Glomerular visceral epithelial cell (primary cell): ENCODE results near the gene TMEM255B.

Experiments
- DNase-seq: peaks from one replicate; pipeline ENCODE4 v3.0.0-alpha.2; 2016; ENCODE audit errors: extremely low spot score

The TMEM255B gene

DNA sequence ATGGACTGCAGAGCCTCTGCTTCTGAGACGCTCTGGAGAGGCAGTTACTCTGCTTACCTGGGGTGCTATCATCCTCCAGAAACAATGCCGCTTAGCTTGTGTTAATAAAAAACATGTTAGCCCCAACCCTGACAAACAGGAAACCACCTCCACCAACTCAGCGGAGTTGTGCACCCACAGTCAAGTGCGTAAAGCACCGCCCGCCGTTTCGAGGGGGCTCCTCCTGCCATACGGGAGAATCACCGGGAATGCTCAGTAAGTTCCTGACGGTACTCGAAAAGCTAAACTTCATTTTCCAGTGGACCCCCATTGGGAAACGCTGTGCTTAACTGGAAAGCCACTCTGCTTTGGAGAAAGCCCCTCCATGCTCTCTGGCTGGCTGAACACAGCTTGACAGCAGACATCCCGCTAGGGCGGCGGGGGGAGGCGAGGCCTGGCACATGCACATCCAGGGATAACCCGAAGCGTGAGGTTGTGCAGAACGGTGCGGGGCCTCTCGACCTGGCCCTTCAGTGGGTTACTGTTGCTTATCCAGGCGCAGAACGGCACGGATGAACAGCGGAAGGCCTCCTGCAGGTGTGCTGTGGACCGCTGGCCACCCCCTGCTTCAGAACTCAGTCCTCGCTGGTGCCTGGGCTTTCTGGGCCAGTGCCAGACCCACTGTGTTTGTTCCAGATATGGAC, 87.8 kb downstream of the TMEM255B start:
- DNase-seq, result no peak

DNA sequence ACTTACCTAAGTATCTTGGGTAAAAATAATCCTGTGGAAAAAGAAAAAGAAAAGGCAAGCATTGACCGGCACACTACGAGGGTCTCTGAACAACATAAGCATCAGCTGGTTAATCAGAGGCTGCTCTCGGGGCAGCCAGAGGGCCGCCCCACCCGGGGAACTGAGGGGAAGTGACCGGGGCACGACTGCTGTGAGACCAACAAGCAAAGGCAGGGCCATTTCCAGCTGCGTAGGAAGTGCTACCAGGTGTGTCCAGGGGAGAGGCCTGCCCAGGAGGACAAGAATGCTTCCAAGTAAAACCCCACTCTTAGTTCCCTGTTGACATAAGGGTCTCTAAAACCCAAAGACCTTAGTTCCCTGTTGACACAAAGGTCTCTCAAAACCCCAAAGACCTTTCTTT, 89.0 kb downstream of the TMEM255B start:
- no peak for DNase-seq

DNA sequence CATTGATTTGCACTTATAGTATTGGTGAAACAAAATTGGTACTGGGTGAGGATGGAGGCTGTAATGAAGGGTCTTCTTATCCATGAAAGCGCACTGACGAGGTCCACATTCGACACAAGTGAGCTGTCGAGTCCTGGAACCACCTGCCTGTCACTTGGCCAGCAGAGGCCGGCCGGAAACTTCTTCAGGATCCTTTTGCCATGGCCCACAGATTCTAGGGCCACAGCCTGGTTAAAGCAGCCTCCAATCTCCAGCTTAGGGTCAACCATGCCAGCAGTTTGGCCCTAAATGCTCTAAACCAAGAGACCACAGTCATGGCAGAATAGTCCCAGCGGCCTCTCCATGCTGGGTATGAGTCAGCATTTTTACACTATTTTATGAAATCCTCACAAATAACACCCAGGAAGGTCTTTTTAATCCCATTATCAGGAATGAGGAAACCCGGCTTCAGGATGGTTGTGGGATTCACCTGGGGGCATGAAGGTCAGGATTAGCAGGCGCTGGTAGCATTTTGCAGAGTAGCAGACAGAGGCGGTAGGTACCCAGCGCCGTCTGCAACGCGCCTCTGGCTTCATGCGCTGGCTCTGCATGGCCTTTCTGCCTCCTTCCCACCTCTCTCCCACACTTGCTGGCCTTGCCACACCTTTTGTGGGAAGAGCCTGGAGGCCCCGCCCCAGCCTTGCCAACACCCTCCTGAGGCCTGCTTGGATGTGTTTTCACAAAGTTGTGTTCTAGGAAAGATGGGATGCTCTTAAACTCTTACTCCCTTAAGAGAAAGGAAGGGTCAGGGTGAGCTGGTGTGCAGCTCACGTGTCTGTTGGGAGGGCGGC, 89.6 kb downstream of the TMEM255B start:
- no peak for DNase-seq

DNA sequence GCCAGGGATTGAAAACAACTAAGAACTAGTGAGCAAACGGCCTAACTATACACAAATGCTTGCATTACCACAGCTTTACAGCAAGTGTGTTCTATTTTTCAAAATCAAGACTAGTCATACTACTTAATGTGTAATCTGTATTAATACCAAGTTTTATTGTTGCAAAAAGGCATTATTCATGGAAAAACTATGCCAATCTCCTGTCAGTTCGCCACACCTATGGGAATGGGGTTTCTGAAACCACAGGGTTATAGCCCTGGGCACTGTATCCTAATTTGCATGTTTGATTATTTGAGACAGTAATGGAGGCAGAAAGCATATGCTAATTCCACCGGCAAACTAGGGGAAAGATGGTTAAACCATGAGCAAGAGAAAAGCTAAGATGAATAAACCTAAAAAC, 90.5 kb downstream of the TMEM255B start:
- no peak for DNase-seq

DNA sequence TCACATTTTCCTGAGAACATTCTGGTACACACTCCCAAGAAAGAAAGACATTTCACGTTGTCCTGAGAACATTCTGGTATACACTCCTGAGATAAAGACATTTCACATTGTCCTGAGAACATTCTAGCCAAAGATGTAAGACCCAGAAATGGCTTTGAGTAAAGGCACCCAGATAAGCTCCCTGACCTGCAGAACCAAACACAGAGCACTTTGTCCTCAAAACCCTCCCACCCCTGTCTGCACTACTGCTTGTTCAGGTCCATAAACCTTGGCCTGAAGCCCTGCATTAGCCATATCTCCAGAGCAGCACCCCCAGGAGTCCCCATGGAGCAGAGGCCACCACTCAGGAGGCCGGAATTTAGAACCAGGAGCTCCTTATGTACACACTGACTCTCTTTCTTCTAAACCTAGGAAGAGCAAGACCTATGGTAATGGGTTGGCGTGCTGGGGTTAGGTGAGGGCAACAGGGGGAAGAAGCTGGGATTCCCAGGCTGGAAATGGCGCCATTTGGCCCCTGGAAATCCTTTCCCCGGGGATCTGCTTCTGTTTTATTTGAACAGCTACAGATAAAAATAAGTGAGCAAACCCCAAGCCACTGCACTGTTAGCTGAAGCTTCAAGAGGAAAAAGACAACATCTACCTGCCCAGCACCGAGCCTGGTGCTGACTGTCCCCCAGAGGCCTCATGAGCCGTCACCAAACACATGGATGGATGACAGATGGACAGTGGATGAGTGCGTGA, 91.1 kb downstream of the TMEM255B start:
- DNase-seq, result no peak

DNA sequence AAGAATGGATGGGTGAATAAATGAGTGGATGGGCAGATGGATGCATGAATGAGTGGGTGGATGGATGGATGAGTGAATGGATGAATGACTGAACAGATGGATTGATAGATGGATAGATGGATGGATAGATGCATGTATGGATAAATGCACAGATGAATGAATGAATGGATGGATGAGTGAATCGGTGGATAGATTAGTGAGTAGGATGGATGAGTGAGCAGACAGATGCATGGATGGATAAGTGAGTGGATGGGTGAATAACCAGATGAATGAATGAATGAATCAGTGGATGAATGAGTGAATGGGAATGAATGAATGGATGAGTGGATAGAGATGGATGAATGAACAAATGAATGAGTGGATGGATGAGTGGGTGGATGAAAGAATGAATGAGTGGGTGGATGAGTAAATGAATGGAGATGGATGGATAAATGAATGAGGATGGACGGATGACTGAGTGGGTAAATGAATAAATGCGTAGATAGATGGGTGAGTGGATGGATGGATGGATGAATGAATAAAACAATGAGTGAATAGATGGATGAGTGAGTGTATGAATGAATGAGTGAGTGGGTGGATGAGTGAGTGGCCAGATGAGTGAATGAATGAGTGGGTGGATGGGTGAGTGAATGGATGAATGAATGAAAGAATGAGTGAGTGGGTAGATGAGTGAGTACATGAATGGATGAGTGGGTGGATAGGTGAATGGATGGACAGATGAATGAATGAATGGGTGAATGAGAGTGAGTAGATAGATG, 91.9 kb downstream of the TMEM255B start:
- DNase-seq, result no peak

DNA sequence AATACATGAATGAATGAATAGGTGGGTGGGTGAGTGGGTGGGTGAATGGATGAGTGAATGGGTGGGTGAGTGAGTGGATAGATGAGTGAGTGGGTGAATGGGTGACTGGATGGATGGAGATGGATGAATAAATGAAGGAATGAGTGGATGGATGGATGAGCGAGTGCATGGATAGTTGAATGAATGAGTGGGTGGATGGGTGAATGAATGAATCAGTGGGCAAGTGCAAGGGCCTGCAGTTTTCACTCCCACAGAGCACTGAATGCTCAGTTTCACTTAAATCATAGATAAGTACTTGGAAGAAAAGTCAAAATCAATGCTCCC, 92.4 kb downstream of the TMEM255B start:
- DNase-seq, result no peak

DNA sequence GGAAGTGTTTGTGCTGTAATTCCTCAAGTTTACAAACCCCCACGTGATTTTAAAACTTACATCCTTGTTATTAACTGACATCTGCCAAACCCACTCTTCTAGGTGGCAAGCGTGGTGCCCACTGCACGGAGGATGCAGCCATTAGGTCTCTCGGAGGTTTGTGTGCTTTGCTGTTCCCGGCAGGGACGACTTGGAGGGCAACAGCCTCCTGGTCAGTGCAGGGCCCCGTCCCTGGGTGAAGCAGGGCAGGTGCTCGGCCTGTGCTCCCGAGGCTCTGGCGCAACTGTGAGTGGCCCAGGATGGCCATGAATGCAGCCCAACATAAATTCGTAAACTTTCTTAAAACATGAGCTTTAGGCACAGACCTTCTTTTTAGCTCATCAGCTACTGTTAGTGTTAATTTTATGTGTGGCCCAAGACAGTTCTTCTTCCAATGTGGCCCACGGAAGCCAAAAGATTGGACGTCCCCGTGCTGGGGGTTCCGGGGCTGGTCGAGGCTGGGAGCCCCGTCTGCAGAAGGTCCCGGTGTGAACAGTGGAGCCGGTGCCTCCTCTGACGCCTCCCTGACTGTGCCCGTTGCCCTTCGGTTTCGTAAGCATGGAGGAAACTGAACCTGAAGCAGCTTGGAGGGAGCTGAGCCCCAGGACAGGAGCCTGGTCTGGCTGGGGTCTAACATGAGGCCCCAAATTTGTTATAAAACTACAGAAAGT, 93.0 kb downstream of the TMEM255B start:
- DNase-seq, result no peak

DNA sequence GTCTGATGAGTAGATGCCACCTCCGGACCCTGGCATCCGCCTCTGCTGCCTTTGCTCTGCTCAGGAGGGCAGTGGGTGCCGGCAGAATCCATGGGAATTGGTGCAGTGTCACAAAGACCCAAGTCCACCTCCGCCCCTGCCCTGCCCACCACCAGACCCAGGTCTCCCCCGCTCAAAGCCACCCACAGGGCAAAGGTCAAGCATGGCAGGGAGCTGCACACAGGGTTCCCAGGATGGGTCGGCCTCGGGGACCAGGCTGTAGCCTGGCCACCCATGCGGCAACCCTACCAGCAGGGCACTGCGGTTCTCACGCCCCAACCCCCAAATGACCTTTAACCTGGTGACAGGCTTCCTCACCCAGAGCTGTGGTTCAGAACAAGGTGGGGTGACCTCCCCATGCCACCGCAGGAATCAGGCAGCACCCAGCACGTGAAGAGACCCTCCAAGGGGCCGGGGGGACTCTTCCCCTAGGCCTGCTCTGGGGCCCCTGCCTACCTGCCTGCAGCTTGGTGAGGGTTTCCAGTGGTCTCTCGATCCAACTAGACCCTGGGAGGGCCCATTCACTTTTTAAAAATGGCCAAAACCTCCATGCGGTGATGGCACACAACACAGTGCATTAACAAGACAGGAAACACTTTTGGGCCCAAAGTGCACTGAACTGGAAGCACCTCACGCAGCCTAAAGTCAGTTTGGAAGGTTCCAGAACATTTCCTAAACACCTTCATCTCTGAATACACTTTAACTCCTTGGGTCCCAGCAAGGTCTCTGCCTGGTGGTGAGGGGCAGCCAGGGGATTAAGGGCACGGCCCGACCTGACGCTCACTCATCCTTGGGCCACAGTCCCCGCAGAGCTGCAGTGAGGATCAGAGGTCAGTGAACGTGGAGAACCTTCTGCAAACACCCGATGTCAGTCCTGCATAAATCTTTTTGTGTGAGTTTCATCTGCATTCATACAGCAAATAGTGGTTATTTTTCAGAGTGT, 93.8 kb downstream of the TMEM255B start:
- DNase-seq, result no peak

DNA sequence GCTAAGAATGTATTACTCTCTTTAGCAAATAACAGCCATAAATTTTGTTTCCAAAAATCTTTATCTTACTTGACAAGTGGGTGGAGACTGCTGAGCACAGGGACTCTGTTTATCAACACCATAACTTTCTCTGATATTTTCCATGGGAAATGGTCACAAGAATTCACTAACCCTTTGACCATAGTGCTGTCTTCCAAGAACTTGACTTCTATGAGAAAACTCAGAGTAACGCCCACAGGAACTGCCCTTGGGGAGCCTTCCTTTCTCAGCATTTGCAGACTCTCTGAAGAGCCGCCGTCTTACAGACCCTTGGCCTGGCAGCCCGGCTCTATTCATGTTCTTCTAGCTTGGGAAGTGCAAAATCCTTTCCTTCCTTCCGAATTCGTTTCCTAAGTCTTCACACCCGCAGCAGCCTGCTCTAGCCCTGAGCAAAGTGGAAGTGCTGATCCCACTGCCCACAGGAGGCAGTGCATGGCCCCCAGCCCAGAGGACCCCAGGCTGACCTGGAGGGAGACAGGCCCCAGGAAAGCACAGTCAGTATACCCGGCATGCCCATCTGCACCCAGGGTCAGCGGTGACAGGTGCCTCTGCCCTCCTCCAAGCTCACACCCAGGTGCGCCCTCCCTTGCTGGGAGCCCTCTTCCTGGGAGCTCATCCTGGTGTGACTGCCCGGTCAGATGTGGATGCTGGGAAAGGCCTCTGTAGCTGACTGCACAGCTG, 94.7 kb downstream of the TMEM255B start:
- no peak for DNase-seq

DNA sequence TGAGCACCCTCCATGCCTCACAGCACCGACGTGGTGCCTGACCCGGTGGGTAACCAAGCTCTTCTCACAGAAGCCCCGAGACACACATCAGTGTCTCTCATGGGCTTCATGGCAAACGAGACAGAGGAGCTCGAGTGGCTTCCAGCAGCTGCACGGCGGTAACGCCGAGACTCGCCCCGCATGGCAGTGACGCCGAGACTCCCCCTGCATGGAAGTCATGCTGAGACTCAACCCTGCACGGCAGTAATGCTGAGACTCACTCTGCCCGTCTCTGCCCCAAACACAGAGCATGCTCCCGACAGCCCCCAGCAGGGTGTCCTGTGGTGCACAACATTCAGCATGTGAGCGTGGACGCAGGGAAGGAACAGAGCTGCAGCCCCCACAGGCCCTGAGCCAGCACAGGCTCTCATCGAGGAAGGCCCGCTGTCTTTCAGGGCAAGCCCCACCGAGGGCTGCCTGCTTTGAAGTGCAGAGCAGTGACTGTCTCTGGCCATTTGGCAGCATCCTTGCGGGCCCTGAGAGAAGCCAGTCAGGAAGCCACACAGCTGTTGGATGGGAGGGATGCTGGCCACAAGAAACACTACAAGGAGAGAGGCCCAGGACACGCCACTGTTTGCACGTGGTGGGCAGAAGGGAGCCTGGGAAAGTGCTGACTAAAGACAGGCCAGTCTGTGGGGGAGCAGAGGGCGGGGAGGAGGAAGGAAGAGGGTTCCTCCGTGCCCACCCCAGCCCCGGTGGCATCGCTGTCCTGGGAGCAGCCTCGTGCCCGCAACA, 95.4 kb downstream of the TMEM255B start:
- no peak for DNase-seq

DNA sequence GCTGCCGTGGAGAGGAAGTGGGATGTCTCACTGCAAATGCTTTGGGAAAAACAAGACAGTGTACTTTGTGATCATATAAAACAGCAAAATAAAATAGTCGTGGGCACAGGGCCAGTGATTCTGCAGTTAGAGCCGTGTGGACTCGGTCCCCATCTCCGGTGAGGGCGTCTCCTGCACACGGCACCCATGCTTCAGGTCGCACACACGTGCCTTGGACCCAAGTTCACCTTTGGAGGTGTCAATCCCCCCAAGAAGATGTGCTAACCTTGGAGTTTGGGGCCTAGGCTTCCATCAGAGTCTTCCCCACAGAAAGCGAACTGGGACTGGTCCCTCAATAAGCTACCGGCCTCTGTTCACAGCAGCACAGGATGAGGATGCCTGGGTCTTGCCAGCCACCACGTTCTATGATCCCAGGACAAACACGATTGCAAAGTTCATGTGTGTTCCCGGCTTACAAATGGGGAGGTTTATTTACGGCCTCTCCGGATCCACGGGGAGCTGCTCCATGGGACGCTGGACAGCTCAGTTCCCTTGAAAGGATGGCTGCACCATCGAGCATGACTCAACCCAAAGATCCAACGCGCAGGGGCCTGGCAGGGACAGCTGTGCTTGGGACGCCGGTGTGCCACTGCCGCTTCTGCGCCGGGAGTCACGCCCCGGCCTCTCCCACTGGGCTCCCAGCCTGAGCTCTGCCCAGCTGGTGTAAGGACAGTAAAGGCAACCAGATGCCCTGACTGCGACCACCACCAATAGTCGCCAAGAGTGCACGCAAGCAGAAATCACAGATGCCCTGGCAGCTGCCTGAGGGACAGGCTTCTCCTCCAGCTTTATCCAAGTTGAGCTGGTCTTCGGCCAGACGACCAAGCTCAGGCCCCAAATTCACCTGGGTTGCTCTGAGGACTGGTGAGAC, 96.2 kb downstream of the TMEM255B start:
- DNase-seq, result no peak

DNA sequence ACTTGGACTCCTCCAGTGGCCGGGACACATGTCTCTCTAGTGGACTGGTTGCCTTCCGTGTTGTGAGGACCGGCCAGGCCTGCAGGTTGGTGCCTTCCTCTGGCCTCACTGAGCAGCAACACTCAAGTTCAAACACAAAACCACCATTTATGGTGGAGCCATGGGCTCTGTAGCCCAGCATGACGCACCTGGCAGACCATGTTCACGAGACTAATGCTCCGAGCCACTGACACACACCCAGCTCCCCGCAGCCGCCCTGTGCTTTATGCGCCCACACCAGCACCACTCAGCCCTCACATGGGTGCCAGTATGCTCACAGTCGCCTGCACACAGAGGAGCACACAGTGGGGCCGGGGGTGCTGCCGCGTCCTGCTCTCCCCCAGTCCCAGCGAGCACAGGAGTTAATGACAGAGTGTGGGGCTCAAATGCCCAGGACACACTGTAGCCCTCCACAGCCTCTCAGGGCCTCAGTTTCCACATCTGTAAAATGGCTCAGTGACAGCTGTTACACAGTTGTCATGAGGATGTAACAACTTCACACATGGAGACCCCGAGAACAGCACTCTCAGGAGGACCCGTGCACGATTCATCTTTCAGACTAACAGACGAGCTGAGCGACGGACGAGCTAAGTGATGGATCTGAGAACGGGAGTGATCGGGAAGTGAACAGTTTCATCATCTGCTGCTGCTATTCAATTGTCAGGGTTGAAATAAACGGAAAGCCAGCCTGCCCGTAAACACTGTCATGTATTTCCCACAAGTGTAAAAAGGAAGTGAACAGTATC, 97.1 kb downstream of the TMEM255B start:
- DNase-seq, result no peak

DNA sequence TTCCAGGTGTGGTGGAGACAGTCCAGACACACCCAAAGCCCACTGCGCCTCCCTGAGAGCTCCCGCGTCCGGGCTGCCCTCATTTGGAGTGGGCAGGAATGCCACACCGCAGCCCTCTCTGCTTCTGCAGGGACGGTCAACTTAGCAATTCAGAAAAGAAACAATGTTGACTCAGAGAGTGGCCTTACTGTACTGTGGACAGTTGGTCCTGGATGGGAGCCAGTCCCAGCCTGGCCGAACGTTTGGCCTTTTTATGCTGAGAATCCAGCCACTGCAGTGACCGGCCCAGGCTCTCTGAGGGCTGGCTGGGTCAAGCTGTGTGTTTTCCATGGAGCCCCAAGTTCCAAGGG, 97.7 kb downstream of the TMEM255B start:
- peak; percentile 82 for DNase-seq

DNA sequence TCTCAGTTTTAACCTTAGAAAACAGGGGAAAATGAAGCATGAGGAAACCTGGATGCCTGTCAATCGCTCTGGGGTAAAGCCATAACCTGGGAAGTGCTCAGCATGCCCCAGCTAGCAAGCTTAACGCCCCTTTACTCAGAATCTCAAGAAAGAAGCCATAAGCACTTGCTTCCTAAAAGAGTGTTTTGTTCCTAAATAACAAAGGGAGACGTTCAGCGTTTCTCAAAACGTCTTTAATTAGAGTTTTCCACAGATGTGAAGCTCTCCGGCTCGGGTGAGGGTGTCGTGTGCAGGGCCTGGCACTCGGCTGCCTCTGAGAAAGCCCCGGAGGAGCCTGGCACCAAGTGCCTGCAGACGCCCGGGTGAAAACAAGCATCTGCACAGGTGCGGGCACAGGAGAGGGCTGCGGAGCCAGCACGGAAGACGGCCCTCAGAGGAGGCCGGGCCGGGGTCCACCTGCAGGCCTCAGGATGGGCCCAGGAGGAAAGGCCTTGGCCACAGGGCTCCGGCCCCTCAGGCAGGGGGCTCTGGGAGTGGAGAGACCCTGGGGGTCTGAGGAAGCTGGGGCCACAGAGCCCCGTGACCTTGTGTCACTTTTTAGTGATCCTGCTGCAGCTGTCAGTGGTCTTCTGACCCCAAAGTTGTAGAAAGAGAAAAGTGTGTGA, 98.6 kb downstream of the TMEM255B start:
- no peak for DNase-seq

DNA sequence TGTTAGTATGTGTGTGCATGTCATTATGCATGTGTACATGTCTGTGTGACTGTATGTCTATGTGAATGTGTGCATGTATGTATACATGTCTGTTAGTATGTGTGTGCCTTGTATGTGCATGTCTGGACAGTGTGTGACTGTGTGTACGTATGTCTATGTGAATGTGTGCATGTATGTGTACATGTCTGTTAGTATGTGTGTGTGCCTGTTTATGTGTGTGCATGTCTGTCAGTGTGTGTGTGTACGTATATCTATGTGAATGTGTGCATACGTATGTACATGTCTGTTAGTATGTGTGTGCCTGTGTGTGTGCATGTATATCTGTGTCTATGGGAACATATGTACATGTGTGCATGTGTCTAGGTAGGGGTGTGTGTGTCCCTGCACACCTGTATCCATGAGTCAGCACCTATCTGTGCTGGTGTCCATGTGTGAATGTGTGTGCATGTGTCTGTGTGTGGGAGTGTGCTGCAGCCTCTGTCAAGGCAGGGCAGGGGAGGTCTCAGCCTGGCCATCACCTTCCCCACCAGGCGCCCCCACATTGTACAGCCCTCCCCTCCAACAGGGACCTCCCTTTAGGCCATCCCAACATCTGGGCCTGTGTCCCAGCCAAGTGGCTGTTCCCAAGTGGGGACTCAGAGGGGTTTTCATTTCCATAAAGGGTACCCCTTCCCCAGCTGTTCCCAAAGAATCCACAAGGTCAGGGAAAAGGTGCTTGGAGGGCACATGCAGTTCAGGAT, 100.5 kb downstream of the TMEM255B start:
- no peak for DNase-seq
